Left lung (tissue), 14 donors: ENCODE measurements around the gene TRIM59. TPM values are rescaled to one million over a fixed set of nuclear protein-coding genes. Genes with fewer than 3 reads are reported as not detected.

Experiments used
- ATAC-seq: fragments of 200-7000 bp; cut with Tn5 transposase; one replicate; pipeline ENCODE4 v1.9.1; 2020; ENCODE audit warnings: moderate library complexity
- DNase-seq, 4 donors: peaks; one replicate each; pipeline ENCODE4 v3.0.0-alpha.2; 2013 to 2020
- H3K27ac ChIP-seq, 2 donors: fragments of 200-600 bp; sonication (generic) in 1 of 2; one replicate each; pipeline versions ENCODE4 v1.5.0 to v1.8.0; 2020 to 2021
- H3K27me3 ChIP-seq, 2 donors: fragments of 200-600 bp; sonication (generic) in 1 of 2; one replicate each; pipeline versions ENCODE4 v1.5.0 to v1.8.0; 2020 to 2021
- H3K36me3 ChIP-seq, 2 donors: fragments of 200-600 bp; sonication (generic) in 1 of 2; one replicate each; pipeline versions ENCODE4 v1.5.0 to v1.8.0; 2020 to 2021
- H3K4me1 ChIP-seq, 2 donors: fragments of 200-600 bp; one replicate each; pipeline ENCODE4 v1.8.0; 2021
- H3K4me3 ChIP-seq, 2 donors: fragments of 200-600 bp; sonication (generic) in 1 of 2; one replicate each; pipeline versions ENCODE4 v1.5.0 to v1.8.0; 2020 to 2021; ENCODE audit warnings: mild to moderate bottlenecking in 1 of 2
- H3K9me3 ChIP-seq, 2 donors: fragments of 200-600 bp; sonication (generic) in 1 of 2; one replicate each; pipeline versions ENCODE4 v1.5.0 to v1.8.0; 2020 to 2021
- intact Hi-C, 2 donors: fragments of 100-400 bp; cut with DNase I; formaldehyde crosslinking; loops; one replicate each; pipeline versions ENCODE4 v1.11.2 to v1.14.2; 2022
- long read RNA-seq, 12 donors: library from polyadenylated mRNA in 2 of 12; unstranded in 2 of 12; transcript quantifications; one replicate each; pipeline ENCODE4 v2.0.0 and lab custom pipeline, GENCODE V29; 2019 to 2026
- polyA plus RNA-seq, 6 donors: library from polyadenylated mRNA; unstranded; fragments of 120-200 nt; gene quantifications; one replicate each; pipeline ENCODE4 v1.2.1, GENCODE V29; 2013; ENCODE audit not compliant: insufficient read length in 6 of 6
- total RNA-seq, 2 donors: library from RNA; stranded (reverse); fragmentation: NEBNext Ultra II Directional; extraction: Animal tissue kit (Norgen Biotek cat#: 25700); gene quantifications; one replicate each; pipeline ENCODE4 v1.2.1, GENCODE V29; 2021
- TF ChIP-seq, protein P1 (sequence below), 2 donors: fragments of 200-600 bp; sonication (generic) in 1 of 2; IDR thresholded peaks; one replicate each; pipeline versions ENCODE4 v1.5.0 to v1.8.0; 2021; ENCODE audit warnings: antibody characterized with exemption in 2 of 2
- donor health status: DM: no; HTN: yes; CAD: no.
- donor health status: DM: no; HTN: no; CAD: no.

The TRIM59 gene, protein sequence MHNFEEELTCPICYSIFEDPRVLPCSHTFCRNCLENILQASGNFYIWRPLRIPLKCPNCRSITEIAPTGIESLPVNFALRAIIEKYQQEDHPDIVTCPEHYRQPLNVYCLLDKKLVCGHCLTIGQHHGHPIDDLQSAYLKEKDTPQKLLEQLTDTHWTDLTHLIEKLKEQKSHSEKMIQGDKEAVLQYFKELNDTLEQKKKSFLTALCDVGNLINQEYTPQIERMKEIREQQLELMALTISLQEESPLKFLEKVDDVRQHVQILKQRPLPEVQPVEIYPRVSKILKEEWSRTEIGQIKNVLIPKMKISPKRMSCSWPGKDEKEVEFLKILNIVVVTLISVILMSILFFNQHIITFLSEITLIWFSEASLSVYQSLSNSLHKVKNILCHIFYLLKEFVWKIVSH
- total RNA-seq, result 1 to 10 TPM; 4.3 to 8.7 TPM
- polyA plus RNA-seq, result 10 to 100 TPM; 18.5 to 29.3 (median 24.1) TPM
- long read RNA-seq, donor 1, transcript TRIM59-201 (3 exons, 3,867 nt), result major isoform, 8 of 17 reads
- long read RNA-seq, donor 1, partial matches to known transcripts, result 0 of 17 reads
- long read RNA-seq, donor 1, other reads (novel, unspliced or antisense), result 0 of 17 reads
- long read RNA-seq, donor 2, transcript TRIM59-201 (3 exons, 3,867 nt), result major isoform, 9 of 13 reads
- long read RNA-seq, donor 2, partial matches to known transcripts, result 0 of 13 reads
- long read RNA-seq, donor 2, other reads (novel, unspliced or antisense), result 0 of 13 reads
- long read RNA-seq, donor 3, partial matches to known transcripts, result 0 of 7 reads
- long read RNA-seq, donor 3, other reads (novel, unspliced or antisense), result 0 of 7 reads
- long read RNA-seq, donor 4, partial matches to known transcripts, result 0 of 2 reads
- long read RNA-seq, donor 4, other reads (novel, unspliced or antisense), result 2 of 2 reads
- long read RNA-seq, donor 5, partial matches to known transcripts, result 0 of 4 reads
- long read RNA-seq, donor 5, other reads (novel, unspliced or antisense), result 0 of 4 reads
- long read RNA-seq, donor 6, partial matches to known transcripts, result 0 of 5 reads
- long read RNA-seq, donor 6, other reads (novel, unspliced or antisense), result 0 of 5 reads
- long read RNA-seq, donor 7, partial matches to known transcripts, result 0 of 1 reads
- long read RNA-seq, donor 7, other reads (novel, unspliced or antisense), result 0 of 1 reads
- long read RNA-seq, donor 8, partial matches to known transcripts, result 0 of 2 reads
- long read RNA-seq, donor 8, other reads (novel, unspliced or antisense), result 0 of 2 reads
- long read RNA-seq, donor 9, result 0 reads
- long read RNA-seq, donor 10, partial matches to known transcripts, result 0 of 3 reads
- long read RNA-seq, donor 10, other reads (novel, unspliced or antisense), result 1 of 3 reads
- long read RNA-seq, donor 11, partial matches to known transcripts, result 6 of 7 reads
- long read RNA-seq, donor 11, other reads (novel, unspliced or antisense), result 0 of 7 reads
- long read RNA-seq, donor 12, transcript TRIM59-201 (3 exons, 3,867 nt), result major isoform, 6 of 9 reads
- long read RNA-seq, donor 12, partial matches to known transcripts, result 0 of 9 reads
- long read RNA-seq, donor 12, other reads (novel, unspliced or antisense), result 0 of 9 reads

DNA sequence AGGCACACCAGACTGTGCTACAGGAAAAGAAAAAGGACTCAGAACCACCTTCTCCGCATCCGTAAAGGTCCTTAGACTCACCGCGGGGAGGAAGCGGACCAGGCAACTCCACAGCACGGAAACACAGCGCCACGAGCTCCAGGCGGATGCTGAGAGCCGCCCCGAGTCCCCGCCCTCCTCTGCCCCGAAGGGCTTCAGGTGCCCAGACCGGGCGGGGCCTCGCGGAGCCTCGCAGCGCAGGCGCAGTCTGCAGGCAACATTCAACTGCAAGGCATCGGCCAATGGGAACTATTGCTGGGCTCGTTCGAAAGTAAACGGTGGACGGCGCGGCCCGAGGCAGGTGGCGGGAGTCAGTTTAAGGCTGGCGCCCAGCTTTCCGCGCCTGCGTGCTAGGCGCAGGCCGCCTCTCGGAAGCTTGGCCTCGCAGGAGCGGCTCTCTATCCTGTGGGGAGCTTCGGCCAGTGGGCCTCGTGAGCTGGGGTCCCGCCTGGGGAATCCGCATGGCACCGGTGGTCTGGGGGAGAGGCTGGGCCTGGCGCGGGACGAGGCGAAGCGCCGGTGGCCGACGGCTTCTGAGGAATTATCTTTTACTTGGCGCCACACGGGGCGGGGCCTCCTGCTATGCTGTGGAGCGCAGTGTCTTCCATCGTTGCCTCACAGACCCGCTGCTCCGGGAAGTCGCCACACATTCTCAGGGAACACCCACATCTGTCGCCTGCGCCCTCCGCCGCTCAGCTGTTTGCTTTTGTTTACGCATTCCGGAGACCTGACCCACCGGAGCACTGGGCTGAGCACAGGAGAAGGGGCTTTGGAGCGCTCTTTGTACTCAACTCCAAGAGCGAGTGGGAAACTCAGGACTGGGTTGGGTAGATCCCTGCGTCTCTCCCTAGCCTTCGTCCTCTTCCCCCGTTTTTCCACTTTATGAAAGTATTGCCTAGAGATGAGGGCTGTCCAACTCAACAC is at the start of gene TRIM59:
TSS of gene TRIM59 (minus strand) at position 151 of the 963 bp plus-strand sequence. CDS start 10,603 bp downstream, outside the sequence.
- TF ChIP-seq, protein P1, sequence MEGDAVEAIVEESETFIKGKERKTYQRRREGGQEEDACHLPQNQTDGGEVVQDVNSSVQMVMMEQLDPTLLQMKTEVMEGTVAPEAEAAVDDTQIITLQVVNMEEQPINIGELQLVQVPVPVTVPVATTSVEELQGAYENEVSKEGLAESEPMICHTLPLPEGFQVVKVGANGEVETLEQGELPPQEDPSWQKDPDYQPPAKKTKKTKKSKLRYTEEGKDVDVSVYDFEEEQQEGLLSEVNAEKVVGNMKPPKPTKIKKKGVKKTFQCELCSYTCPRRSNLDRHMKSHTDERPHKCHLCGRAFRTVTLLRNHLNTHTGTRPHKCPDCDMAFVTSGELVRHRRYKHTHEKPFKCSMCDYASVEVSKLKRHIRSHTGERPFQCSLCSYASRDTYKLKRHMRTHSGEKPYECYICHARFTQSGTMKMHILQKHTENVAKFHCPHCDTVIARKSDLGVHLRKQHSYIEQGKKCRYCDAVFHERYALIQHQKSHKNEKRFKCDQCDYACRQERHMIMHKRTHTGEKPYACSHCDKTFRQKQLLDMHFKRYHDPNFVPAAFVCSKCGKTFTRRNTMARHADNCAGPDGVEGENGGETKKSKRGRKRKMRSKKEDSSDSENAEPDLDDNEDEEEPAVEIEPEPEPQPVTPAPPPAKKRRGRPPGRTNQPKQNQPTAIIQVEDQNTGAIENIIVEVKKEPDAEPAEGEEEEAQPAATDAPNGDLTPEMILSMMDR (IDR thresholded peaks at IDR 0.05), result no peak
- peak; percentile 96 for ATAC-seq
- peak within 1 kb of the TSS; percentile 53 to 62 for H3K4me3 ChIP-seq
- no peaks in the 10 kb centered on the region for H3K36me3 ChIP-seq
- peaks cover 0 to 16% of the 10 kb centered on the region in 2 donors for H3K27me3 ChIP-seq
- H3K4me1 ChIP-seq, result peaks cover 0 to 15% of the 10 kb centered on the region in 2 donors
- H3K9me3 ChIP-seq, result no peaks in the 10 kb centered on the region
- intact Hi-C loops, result no loop called here
- peak; percentile 88 to 99 (median 96) for DNase-seq
- H3K27ac ChIP-seq, result peak within 1 kb of the TSS; percentile 76 to 85

DNA sequence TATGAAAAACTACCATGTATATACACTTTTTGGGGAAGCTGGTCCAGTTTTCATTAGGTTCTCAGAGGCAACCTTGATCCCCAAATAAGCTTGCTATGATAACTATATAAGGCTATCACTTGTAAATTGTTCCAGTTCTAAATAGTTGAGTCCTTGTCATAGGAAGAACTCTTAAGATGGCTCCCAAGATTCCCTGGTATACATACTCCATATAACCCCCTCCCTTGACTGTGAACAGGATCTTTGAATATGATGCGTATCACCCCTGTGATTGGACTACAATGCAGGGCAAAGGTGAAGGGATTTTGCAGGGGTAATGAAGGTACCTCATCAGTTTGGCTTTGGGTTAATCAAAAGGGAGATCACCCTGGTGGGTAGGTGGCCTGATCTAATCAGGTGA is 48.6 kb upstream of the TRIM59 start:
- TF ChIP-seq, protein P1 (IDR thresholded peaks at IDR 0.05), result no peak
- Histone ChIP-seq H3K36me3 (peaks cover 0 to 60% of the 10 kb centered on the region in 2 donors), H3K4me3 (no peak overlapping the region), H3K27ac (no peak overlapping the region), H3K27me3 (no peaks in the 10 kb centered on the region), H3K4me1 (no peaks in the 10 kb centered on the region), H3K9me3 (no peaks in the 10 kb centered on the region)
- ATAC-seq (no peak), DNase-seq (no peak)
- intact Hi-C loops, result no loop called here

DNA sequence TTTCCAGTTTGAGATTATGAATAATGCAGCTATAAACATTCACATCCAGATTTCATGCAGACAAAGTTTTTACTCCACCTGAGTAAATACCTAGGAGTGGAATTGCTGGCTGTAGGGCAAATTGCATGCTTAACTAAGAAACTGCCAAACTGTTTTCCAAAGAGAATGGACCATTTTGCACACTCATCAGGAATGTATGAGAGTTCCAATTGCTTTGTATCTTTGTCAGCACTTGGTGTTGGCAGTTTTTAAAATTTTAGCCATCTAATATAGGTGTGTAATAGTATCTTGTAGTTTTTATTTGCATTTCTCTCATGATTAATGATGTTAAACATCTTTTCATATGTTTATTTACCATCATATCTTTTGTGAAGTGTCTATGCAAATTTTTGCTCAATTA is 40.6 kb upstream of the TRIM59 start:
- no peaks in the 10 kb centered on the region for H3K36me3 ChIP-seq
- ATAC-seq, result no peak
- DNase-seq, result no peak
- no peaks in the 10 kb centered on the region for H3K4me1 ChIP-seq
- TF ChIP-seq, protein P1 (IDR thresholded peaks at IDR 0.05), result no peak
- no peak overlapping the region for H3K4me3 ChIP-seq
- no peaks in the 10 kb centered on the region for H3K27me3 ChIP-seq
- no peaks in the 10 kb centered on the region for H3K9me3 ChIP-seq
- intact Hi-C loops, result no loop called here
- H3K27ac ChIP-seq, result no peak overlapping the region

DNA sequence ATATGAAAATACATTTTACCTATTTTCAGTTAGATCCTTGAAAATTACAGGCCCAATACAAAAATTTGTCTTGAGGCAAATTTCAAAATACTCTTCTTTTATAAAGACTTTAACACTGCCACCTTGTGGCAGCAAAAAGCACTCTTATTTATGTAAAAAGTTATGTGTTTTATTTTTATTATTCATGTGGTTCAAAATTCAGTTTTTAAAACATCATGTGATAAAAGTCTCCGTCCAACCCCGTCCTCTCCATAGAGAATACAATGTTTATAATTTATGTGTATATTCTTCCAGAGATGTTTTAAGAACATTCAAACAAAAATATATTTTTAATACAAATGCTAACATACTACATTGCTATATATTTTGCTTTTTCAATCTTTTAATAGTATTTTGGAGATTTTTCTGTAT is 36.9 kb upstream of the TRIM59 start:
- ATAC-seq, result peak; percentile 41
- DNase-seq, result peak in 2 of 4 donors; percentile 18 to 54
- TF ChIP-seq, protein P1 (IDR thresholded peaks at IDR 0.05), result peak; percentile 46 to 64

More for the DNA sequence above, 36.9 kb upstream of the TRIM59 start:
- no peak overlapping the region for H3K4me3 ChIP-seq
- intact Hi-C loops, result no loop called here
- no peak overlapping the region for H3K27ac ChIP-seq
- no peaks in the 10 kb centered on the region for H3K36me3 ChIP-seq
- H3K9me3 ChIP-seq, result no peaks in the 10 kb centered on the region
- no peaks in the 10 kb centered on the region for H3K27me3 ChIP-seq
- no peaks in the 10 kb centered on the region for H3K4me1 ChIP-seq
